ENCODE measurements around the gene PRPSAP2.
"Not testable (repeated sequence)": the region's sequence is repeated elsewhere in the genome, so short reads cannot be mapped to it uniquely, and the experiment has no call there.

PRPSAP2 gene, protein sequence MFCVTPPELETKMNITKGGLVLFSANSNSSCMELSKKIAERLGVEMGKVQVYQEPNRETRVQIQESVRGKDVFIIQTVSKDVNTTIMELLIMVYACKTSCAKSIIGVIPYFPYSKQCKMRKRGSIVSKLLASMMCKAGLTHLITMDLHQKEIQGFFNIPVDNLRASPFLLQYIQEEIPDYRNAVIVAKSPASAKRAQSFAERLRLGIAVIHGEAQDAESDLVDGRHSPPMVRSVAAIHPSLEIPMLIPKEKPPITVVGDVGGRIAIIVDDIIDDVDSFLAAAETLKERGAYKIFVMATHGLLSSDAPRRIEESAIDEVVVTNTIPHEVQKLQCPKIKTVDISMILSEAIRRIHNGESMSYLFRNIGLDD

DNA sequence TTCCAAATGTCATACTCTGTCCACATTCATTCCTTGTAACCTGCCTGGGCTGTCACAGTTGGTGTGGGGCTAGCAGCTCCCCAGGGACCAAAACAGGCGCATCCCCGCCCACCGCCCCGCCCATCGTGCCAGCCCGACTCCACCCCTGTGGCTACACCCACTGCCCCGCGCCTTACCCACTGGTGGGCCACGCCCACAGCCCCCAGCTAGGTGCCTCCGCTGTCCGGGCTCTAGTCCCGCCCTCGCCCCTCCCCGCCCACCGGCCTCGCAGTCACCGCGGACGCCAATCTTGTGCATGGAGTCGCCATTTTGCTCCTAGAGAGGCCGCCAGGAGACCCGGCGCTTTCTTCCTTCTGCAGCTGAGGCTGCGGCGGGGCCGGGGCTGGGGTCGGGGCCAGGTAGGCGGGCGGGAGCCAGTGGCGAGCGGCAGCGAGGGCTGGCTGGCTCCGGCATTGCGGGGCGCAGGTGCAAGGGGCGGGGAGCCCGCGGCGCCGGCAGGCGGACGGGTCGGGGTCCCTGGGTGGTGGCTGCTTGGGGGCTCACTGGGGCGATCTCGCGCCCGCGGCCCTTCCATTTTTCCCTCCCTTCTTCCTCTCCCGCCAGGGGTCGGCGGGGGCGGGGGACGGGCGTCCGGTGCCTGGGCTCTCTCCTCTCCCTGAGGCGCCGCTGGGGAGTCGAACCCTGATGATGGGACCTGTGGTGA, at the start of gene PRPSAP2:
Gene PRPSAP2 (plus strand): TSS at position 268 of the 703 bp plus-strand sequence. CDS start 7,703 bp downstream, outside the sequence.
- DNase-seq = peak; percentile 55 to 99 (median 94)

DNA sequence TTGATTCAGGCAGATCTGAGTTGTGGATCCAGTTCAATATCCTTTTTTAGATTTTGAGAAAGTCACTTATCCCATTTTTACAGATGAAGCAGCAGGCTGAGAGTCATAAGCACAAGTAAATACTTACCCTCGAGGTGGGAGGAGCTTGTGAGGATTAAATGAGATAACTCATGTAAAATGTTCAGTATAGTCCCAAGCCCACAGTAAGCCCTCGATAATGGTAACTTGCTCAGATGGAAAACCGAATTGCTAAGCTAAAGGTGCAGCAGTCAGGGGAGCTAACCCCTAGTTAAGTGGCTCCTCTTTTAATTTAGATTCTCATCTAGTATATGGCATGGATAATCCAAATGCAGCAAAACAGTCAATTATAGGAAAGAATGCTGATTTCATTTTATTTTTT, 42.0 kb upstream of the PRPSAP2 start:
- not testable (repeated sequence) for DNase-seq

DNA sequence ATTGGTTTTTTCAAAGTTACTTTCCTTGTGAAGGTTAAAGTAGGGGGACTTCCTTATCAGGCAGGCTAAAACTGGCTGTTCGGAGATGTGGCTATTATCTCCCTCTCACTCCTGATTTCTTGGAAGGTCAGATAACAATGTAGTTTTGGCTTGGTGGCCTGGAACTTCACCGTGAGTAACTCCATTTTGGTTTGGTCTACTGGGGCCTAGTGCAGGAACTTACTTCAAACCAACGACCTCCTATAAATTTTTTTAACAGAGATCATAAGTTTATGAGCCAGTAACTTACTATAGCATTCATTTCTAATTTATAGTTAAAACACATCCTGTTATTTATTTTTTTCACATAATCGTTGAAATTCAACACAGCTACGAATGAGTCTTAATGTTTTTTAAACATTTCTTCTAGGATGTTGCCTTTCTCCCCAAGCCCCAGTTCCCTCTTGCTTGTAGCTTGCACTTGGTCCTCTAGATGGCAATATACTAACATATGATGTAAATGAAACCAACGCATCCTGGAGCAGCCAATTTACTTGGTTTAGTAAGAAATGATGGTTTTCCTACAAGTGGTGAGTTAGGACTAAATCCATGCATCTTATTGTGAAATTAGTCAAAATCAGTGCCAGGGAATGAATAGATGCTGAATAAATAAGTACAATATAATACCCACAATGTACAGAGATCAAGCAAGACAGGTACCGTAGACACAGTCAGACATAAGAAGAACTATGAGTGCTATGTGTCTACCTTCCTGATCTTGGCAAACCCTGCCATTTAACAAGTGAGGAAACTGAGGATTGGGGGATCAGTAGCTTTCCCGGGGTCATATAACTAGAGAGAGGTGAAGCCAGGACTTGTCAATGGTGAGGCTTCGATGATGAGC, 41.2 kb upstream of the PRPSAP2 start:
- DNase-seq = peak in 15 of 58 donors; percentile 2 to 71 (median 11)

DNA sequence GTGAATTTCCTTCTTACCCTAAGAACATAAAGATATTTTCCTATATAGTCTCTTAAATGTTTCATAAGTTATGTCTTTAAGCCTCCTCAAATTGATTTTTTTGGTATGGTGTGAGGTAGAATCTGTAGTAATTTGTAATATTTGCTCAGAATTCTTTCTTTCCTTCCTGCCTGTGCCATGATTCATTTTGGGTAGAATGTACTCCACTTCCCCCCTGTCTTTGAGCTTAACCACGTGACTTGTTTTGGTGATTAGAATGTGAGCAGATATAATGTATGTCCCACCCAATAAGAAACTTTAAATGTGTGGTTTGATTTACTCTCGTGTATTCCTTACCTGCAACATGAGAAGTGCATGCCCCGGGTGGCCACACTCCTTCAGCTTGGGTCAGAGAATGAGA, 36.5 kb upstream of the PRPSAP2 start:
- not testable (repeated sequence) for DNase-seq

DNA sequence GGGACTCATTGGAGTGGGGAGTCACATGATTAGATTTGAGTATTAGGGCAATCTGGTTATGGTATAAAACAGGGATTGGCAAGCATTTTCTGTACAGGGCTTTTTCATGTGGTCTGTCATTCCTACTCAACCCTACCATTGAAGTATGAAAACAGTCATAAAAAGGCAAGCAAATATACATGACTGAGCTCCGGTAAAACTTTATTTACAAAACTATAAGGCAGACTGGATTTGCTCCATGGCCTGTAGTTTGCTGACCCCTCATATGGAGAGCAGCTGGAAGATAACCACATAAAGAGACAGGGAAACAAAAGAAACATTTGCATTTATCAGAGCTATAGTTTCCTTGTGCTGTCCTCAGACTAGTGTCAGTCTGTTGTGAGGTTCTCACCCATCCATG, 30.3 kb upstream of the PRPSAP2 start:
- DNase-seq = not testable (repeated sequence)

DNA sequence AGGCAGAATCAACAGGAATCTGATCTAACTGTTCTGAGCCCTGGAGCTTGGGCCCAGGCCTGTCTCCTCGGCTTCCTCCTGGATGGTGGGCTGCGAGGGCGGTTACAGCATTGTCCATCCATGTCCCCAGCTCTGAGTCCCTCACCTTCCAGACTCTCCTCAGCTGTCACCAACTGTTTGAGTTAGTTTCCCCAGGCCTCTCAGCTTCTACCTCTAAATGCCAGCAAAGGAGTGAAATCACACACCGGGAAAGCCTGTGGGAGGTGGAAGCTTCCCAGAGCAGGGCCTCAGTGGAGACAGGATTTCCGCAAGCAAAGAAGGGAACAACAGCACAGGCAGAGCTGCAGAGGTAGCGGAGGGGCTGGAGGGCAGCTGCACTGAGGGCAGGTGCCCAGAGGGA, 9.4 kb upstream of the PRPSAP2 start:
- DNase-seq = no peak

DNA sequence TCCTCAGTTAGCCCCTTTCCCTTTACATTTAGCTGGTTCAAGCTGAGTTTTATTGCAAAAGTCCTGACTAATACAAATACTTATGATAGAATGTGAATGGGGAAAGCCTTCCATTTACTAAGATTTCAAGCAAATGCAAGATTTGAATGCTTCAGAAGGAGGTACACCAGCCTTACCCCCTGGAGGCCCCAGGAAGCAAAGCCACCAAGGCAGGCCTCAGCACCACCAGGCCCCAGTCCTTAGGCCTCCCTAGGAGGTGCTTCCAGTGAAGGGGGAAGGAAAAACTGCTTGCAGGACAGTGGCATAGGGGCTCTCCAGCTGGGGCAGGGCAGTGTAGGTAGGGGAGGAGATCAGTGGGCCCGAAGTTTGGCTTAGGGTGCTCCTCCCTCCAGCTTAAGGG, 7.3 kb upstream of the PRPSAP2 start:
- no peak for DNase-seq

DNA sequence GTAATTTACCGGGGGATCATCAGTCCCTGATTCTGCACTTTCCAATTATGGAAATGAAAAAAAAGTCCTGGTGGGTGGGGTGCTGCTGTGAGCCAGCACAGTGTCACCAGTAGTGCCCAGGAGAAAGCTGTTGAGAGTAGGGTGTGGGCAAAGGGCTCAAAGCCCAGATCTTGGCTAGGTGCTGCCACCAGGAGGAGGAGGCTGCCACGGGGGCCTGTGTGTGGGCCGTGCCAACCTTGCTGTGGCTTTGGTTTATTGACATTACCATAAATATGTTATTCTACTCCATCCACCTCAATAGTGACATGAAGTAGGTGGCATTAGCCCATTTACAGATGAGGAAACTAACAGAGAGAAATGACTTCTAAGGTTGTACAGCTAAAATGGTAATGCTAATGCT, 6.7 kb upstream of the PRPSAP2 start:
- no peak for DNase-seq

DNA sequence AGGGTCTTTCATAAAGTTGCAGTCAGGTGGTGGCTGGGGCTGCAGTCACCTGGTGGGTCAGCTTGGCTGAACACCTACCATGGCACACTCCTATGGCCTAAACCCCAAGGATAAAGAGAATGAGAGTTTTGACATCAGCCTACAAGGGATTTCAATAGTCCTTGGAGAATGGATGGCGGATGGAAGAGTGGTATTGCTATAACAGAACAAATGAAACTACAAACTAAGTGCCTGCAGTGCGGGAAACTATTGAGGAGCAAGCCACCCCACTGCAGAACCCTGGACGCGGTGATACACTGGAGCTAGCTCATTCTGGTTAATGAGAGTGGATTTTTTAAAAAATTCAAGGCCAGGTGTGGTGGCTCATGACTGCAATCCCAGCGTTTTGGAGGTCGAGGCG, 3.0 kb upstream of the PRPSAP2 start:
- DNase-seq = no peak

DNA sequence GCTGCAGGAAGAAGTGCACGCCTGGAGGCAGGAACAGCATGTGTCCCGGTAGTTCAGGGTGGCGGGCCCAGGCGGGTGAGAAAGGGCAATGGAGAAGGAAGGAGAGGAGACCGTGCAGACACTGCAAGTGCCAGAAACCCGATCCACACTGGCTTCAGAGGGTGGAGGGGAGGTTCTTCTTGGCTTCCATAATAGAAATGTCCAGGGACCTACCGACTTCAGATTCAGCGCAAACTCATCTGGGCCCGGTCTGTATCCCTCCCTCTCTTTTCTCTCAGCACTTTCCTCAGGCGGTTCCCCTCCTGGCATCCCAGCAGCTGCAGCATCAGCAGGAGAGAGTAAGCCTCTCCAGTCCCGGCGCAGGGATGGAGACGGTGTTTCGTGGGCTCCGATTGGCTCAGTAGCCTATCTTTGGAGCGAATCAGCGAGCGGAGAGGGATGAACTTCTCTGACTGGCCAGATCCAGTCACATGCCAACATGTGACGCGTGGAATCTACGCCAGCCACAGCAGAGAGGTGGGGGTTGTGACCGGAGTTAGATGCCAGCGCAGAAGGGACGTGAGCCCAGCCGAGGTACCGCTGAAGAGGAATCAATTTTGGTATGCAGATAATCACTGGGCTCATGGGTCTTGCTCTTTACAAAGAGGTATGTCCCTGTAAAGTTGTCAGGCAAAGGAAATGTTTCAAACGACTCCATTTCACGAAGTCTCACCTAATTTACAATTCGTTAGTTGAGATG, 1.9 kb upstream of the PRPSAP2 start:
- DNase-seq = peak; percentile 77 to 98 (median 94)

DNA sequence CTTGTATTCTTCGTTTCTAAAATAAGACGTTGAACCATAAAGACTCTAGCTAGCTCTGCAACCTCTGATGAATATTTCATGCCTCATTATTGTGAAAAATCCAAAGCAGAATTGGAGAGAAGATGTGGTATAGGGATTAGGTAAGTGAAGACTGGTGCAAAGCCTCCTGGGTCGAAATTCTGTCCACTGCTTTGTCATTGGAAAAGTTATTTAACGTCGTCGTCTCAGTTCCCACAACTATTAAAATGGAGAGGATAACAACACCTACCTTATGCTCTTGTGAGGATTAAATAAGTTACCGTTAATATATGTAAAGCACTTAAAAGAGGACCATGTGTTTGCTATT, 1.4 kb upstream of the PRPSAP2 start:
- DNase-seq = no peak

DNA sequence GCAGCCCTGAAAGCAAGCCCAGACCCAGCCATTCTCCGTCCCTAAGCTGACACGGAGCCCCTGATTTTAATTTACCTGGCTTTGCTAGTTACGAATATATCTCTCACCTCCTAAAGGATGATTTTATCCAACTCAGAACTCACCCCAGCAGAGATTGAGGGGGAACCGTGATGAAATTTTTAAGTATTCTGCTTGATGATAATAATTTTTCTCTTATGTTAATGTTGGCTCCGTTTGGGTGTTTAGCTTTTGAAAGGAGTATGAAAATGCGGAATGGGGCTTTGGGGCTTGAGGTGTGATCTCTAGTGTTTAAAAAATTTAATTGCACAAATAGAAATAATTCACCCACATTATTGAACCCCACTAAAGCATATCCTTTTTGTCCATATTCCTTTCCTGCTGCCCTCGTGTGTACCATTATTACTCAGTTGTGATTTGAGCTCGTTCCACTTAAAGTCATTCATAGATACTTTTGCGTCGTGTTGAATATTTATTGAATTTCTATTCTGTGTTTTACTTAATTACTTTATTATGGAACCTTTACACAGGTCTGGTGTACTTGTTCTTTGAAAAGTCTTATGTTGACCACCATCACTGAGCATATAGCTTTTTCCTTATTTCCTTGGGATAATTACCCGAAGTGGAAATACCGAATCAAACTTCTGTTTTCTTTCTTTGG, 775 bp downstream of the PRPSAP2 start:
- no peak for DNase-seq

DNA sequence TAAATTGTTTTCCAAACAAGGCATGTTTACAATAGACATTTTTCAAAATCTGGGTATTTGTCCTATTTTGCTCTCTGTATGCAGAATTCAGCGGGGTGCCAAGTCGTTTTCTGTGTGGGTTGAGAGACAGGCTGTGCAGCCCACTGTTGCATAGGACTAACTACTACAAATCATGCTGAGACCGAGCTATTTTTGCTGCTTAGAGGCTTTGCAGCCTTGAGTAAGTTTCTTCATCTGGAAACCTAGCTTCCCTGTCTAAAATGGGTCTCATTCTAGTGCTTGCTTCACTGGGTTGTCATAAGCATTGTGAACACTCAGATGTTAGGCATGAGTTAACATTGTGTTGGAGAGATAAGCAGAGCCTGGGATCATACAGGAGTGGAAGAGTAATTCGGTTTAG, 1.3 kb downstream of the PRPSAP2 start:
- peak in 23 of 58 donors; percentile 2 to 51 (median 15) for DNase-seq

DNA sequence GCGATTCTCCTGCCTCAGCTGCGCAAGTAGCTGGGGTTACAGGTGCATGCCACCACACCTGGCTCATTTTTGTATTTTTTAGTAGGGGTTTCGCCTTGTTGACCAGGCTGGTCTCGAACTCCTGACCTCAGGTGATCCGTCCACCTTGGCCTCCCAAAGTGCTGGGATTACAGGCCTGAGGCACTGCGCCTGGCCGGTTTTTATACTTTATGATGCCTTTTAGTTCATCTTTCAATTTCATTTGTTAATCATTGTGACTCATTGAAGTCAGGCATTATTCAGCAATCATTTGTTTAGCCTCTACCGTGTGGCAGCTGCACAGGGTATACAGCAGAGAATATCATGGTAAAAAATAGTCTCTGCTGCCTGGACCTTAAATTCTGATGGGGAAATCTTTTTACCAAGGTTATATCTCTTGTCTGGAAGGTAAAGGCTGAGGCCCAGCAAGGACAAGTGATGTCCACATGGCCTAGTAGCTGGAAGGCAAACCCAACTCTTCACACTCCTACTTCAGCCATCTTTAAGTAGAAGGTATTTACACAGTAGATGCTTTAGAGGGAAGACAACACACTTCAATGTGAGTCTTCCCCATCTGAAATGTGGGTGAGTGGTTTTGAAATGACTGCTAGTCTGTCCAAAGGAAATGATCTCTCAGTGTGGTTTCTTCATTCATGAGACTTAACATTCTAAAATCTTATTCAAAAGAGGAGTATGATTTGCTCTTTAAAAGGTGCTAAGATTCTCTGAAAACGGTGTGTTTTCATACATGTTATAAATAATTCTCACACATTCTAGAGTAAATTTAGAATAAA, 2.4 kb downstream of the PRPSAP2 start:
- DNase-seq = no peak

DNA sequence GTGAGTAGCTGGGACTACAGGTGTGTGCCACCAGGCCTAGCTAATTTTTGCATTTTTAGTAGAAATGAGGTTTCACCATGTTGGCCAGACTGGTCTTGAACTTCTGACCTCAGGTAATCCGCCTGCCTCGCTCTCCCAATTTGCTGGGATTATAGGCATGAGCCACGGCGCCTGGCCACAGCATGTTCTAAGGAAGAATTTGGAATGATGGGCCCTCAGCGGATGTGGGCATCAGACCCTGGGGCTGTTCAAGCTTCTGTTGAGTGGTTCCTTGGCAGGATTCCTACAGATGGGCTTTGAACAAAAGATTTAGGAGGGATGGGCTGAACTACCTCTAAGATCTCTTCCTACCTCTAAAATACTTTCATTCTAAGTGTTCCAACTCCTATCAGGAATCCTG, 4.1 kb downstream of the PRPSAP2 start:
- no peak for DNase-seq

DNA sequence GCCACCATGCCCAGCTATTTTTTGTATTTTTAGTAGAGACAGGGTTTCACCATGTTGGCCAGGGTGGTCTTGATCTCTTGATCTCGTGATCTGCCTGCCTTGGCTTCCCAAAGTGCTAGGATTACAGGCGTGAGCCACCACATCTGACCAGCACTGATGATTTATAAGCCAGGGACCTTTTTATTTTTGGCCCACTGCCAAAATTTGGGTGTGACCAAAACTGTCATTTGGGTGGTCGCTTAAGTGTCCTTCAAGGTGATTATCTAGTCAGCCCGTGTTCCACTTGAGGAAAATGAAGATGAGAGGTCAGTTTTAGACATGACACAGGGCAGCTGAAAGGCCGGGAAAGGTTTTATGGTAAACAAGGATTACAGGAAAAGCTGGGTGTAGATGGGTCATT, 7.1 kb downstream of the PRPSAP2 start:
- DNase-seq = not testable (repeated sequence)

DNA sequence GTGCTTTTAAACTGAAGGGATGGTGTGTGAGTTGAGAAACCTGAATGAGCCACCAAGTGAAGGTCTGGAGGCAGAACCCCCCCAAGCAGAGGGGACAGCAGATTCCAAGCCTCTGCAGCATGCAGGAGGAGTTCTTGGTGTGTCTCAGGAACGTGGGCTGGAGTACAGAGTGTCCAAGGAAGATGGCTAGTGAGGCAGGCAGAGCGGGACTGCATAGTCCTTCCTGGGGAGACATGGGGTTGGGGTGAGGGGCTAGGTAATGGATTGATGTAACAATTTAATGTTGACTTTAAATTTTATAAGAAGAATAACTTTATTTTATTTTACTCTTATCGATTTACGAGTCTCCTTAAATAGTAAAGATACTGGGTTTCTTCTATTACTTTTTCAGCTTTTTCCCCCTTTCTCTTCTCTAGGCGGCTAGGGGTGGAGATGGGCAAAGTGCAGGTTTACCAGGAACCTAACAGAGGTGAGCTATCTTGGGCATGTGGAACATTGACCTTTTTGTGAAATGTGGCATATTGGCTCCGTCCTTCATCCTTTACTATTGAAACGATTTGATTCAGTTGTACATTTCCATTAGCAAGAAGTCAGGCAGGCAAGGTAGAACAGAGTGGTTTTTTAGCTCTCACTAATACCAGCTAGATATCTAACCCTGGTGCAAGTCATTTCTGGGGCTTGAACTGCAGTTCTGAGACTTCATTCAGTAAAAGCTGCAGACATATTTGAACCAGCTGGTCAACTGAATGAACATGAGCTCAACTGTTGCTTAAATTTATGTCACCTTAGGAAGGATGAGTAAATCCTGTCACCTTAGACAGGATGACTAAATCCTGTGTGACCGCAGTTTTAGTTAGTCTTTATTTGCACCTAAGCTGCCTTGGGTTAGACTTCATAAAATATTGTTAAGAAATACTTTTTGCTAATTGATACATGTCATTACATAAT, 9.2 kb downstream of the PRPSAP2 start:
- DNase-seq = no peak

DNA sequence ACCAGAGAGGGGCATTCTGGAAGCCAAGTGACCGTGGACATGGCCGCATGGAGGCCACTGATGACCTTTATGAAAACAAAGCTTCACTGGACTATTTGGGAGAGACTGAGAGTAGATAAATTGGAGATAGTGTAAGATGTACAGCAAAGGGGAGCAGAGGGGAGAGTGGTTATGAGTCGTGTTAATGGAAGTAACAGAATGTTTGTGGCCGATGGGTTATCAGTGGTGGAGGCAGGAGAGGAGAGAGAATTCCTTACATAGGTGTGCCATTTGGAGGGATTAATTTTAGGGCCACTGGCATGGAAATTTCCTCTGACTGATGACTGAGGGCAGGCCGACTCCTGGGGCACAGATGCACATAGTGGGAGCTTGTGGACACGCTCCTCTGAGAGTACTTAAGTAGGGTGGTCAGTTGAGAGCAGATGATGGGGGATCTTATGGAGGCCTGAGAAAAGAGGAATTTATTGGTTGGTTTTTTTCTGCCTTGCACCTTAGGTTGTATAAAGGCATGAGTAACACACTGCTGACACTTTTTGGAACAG, 19.2 kb downstream of the PRPSAP2 start:
- DNase-seq = no peak
